Measurements from ENCODE around the gene TMIGD3.

GRCh38 chr1:111551623-111552411 lies 48.4 kb upstream of the TMIGD3 start:
- no peak for TF ChIP-seq POLR2A (IDR thresholded peaks at IDR 0.05)
- no peak for TF ChIP-seq CTCF (IDR thresholded peaks at IDR 0.05)

Measured in right lobe of liver (tissue), 4 donors.